NK-92 treated with Interleukin-12 subunit alpha and Interleukin-12 subunit beta, amount 100 ng/mL, for 24 hours (cell line): Measurements from ENCODE around the gene ERG28.
A peak's percentile ranks its signal among the peaks of the same experiment; 100 is the strongest.
"Not testable (repeated sequence)": the region's sequence is repeated elsewhere in the genome, so short reads cannot be mapped to it uniquely, and the experiment has no call there.

ENCODE experiments used
- DNase-seq: peaks from one replicate; lab custom pipeline; 2025; lab: John Stamatoyannopoulos, UW

The ERG28 gene, protein sequence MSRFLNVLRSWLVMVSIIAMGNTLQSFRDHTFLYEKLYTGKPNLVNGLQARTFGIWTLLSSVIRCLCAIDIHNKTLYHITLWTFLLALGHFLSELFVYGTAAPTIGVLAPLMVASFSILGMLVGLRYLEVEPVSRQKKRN

DNA sequence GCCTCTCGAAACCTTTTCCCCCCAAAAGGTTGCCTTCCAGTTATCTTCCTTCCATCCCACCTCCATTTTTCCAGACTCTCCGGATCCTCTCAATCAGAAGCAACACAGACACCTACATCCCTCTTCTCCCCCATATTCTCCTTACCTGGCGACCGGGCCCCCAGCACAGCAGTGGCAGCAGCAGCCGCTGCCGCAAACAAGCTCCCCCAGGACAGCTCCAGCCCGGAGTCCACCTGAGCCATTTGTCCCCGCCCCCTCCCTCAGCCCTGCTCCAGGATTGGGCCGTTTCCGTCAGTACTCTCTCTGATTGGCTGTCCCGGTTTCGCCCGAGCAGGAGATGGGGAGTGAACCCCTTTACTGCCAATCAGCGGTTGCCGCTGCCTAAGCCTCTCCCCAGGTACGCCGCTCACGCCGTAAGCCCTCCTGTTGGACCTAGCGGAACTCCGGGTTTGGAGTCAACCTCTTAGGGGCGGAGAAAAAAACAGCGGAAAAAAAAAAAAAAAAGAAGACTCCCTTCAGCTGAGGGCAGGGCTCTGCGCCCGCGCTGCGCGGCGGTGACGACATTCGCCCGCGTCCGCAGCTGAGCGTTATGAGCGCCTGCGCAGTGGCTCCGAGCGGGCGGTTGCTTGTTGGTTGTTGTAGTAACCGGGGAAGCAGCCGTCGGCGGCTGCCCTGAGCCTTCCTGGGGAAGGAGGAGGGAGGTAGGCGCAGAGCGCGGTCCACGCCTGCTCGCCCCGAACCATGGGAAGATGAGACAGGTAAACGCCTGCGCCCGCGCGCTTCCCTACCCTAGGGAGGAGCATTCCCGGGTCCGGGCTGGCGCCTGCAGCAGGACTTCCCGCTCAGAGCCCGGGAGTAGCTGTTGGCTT is at the start of gene ERG28, which contains the start of gene TTLL5:
ERG28 (minus strand) TSS at position 247 of the 869 bp plus-strand sequence. CDS start 3,374 bp downstream, outside the sequence.
TTLL5 (plus strand) TSS at position 617 of the 869 bp plus-strand sequence. CDS start 1,904 bp downstream, outside the sequence.
- DNase-seq = peak; percentile 98

DNA sequence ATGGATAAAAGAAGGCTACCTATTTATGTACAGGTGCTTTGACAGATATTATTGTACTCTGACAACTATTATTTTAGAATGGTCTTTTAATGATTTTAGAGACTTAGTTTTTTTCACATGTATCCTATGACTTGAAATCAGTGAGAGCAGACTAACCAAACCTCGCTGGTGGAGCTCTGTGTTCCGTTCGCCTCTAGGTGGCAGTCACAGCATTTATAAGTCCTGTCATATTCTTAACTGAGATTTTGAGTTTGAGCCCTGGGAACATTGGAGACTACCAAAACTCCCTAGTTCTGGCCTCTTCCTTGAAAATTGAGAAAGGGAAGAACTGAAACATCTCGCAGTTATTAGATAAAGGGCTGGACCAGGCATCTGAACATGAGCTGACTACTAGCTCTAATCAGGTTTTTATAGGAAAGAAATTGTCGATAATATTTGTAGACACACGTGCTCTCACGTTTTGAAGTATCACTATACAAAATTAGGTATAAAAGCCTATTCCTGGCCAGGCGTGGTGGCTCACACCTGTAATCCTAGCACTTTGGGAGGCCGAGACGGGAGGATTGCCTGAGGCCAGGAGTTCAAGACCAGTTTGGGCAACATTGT is 48.6 kb upstream of the ERG28 start:
- peak; percentile 10 for DNase-seq

DNA sequence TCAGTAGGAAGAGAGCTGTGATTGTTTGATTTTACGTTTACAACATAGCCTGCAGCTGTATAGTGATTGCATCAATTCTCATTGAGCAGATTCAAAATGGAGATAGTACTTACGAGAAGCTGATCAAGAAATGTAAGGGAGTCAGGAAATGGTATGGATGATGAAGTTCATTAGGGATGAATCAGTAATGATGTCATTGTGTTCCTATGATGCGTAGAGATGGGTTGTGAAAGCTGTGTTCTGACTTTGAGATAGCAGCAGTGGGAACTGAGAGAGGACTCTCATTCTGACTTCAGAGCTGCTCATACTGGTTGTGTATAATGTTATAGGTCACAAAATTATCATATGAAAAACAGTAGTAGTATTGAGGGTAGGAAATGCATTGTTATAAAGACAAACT is 44.3 kb upstream of the ERG28 start:
- DNase-seq = no peak

DNA sequence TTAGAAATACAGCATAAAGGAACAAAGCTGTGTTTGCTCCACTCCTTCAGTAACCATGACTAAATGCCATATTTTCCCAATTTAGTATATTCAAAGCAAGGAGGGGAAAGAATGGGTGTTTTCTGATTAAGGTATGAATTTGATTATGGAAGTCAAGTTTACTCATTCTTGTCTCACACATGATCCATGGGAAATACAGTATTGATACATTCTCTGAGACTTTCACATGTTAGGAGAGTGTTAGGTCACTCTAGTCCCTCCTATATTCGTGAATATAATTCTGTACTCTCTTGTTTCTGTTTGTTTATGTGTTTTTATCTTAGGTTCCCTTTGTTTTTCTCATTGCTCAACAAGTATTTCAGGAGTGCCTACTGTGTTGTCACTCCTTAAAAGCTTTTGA is 42.8 kb upstream of the ERG28 start:
- no peak for DNase-seq

DNA sequence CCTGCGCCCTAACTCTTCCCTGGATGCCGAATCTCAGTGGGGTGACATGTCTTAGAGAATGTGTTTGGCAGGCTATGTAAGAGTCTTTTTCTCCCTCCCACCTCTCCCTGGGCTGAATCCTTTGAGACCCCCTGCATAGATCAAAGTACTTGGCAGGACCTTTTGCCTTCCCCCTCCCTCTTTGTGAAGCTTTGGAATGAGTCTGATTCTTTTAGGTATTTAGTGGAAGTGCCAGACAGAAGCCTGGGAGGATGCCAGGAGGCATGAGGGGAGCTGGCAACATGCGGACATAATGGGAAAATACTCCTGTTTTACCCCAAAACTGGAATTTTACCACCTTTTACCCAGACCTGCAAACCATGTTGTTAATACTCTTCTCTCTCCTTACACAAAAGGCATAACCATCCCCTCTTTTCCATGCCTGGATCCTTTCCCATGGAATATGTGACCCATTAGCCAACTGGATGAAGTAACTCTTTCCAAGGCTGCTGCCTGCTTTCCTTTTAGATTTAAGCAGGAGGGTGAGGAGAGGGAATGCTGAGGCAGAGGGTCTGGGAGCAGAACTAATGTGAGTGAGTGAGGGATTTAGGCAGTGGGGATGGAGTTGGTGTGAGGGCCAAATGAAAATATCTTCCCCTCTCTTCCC is 42.1 kb upstream of the ERG28 start:
- DNase-seq = no peak

DNA sequence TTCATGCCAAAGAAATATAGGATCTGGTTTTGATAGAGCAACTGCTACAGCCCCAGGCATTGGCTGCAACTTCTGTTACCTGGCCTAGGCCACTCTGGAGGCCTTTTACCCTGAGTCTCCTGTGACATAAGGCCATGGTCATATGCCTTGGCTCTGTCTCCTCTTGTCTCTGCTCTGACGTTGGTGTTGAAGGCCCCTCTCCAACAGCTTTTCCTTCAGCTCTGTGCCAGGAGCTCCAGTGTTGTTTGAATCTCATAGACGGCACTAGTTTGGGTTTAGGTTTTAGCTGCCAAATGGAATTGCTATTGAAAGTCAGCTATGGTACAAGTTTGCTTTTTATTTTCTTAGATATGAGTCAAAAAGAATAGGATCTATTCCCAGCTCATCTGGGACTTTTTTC is 41.4 kb upstream of the ERG28 start:
- DNase-seq = no peak

DNA sequence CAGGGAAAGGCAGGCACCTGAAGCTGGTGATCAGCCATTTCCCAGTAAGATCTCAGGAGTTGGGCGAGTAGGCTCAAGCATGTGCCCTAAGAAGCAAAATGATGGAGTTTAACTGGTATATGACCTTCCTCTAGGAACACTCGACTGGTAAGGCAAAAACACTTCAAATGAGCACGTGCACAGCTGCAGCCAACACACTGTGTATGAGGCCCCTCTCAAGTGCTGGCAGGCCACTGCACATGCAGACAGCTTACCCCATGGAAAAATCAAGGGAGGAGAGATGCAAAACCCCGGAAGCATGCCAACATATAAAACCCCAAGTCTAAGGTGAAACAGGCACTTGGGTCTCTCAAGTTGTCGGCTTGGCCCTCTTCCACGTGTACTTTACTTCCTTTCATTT is 39.6 kb upstream of the ERG28 start:
- DNase-seq = no peak

DNA sequence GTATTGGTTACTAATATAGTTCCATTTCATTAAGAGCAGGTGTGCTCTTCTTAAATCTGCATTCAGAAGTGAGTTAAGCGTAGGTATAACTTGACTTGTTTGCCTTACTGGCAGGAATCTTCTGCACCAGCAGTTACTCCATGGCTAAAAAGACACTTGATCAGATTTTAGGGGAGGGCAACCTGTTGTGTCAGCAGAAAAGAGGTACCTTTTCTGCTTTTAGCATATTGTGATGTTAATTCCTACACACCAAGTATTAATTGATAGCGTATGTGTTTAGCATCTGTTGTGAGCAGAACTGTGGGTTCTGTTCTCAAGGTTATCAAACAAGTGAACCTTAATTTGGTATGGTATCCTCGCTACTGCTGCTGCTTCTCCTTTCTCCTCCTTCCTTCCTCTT is 38.7 kb upstream of the ERG28 start:
- DNase-seq = no peak

DNA sequence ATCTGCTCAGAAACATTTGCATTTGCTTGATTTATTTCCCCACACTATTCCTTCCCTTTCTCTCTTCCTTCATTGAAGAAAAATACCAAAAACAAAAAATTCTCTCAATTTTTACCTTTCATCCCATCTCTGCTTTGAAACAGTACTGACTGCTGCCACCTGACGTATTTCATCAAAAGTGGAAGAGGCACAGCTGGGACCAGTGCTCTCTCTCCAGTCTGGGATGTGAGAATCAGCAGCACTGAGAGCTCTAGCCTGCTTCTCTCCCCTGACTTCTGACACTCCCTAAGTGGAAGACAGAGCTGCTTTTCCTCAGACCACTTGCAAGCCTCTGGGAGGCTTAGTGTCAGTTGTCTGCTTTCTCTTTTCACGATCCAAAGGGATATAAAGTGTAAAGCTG is 37.2 kb upstream of the ERG28 start:
- DNase-seq = no peak

DNA sequence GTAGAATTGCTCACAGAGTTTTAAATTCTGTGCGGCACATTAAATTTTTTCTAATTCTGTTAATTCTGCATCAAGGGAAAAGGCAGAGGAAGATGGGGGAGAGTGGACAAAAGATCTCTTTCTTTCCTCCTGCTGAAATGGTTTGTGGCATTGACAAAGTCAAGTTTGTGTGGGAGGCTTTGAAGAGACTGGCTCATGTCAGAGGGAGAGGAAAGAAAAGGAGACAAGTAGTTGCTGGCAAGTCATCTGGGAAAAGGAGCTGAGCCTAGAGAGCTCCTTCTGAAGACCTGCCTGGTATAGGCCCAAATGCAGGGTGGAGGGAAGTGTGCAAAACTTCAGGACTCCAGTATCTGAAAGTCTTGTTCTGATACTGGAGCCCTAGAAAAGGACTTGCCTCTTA is 36.7 kb upstream of the ERG28 start:
- no peak for DNase-seq

DNA sequence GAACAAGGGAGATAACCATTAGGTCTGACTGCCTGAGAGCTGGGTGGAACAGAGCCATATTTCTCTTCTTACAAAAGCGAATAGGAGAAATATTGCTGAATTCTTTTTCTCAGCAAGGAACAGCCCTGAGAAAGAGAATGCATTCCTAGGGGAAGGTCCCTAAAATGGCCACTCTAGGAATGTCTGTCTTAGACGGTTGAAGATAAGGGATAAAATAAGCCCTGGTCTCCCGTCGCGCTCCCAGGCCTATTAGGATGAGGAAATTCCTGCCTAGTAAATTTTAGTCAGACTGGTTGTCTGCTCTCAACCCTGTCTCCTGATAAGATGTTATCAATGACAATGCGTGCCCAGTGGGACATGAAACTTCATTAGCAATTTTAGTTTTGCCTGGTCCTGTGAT is 34.3 kb upstream of the ERG28 start:
- not testable (repeated sequence) for DNase-seq

DNA sequence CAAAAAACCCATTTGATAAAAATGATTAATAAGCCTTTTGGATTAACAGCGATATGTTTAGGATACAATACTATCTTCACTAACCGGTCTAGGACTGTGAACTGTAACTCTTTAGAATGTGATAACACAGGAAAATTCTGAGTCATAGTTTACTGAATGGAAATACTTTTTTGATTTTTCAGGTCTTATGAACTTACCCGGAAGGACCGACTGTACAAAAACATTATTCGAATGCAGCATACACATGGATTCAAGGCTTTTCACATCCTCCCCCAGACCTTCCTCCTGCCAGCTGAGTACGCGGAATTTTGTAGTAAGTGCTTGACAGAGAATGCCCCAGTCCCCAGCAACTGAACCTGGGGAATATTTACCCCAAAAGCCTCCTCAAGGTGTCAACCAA is 29.3 kb upstream of the ERG28 start:
- DNase-seq = no peak

DNA sequence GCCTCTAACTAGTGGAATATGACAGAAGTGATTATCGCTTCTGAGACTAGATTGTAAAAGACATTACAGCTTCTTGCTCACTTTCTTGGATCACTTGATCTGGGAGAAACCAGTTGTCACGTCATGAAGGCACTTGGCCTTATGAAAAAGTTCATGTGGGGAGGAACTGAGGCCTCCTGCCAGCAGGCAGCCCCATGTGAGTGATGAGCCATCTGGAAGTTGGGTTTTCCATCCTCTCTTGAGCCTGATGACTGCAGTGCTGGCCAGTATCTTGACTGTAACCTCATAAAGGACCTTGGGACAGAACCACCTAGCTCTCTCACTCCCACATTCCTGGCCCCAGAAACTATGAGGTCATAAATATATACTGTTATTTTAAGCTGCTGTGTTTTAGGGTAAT is 28.3 kb upstream of the ERG28 start:
- DNase-seq = no peak

DNA sequence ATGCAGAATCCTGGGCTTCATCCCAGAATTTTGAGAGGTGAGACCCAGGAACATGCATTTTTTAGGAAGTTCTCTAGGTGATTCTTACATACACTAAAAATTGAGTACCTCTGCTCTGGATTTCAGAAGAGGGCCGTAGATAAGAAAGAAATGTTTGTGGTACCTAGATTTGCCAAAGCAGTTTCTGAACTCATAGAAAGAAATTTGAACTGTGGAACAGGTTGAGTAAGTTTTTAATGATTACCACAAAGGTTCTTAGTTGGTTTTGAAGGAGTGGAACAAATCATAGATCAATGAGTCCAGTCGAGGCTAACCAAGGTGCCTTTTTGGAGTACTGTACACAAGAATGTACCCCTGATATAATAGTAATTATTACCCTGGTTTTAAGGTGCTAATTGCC is 25.2 kb upstream of the ERG28 start:
- DNase-seq = no peak

DNA sequence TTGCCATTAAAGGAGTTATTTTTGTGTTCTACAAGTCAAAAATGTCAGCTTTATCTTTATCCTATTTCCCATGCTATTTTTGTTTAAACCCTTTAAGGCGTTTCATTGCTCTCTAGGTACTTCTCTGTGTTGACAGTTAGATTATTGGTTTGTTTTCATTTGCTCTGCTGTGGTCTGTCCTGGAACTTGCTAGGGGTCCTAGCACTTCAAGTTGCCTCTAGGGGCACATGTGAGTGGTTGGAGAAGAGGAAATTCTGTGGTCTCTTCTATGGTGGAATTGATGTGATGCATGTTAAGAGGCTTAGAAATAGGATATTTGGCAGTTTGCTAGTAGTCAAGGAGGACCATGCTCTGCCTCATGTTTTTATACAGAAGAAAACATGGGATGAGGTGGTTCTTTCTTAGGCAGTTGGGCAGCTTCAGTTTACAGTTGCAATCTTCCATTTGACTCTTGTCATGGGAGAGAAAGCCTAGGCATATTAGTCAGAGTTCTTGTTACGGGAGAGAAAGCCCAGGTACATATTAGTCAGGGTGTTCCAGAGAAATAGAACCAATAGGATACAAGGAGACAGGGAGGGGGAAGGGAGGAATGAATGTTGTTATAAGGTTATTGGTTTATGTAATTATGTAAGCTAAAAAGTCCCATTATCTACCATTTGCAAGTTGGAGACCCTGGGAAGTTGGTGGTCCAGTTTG is 14.7 kb upstream of the ERG28 start:
- DNase-seq = no peak

DNA sequence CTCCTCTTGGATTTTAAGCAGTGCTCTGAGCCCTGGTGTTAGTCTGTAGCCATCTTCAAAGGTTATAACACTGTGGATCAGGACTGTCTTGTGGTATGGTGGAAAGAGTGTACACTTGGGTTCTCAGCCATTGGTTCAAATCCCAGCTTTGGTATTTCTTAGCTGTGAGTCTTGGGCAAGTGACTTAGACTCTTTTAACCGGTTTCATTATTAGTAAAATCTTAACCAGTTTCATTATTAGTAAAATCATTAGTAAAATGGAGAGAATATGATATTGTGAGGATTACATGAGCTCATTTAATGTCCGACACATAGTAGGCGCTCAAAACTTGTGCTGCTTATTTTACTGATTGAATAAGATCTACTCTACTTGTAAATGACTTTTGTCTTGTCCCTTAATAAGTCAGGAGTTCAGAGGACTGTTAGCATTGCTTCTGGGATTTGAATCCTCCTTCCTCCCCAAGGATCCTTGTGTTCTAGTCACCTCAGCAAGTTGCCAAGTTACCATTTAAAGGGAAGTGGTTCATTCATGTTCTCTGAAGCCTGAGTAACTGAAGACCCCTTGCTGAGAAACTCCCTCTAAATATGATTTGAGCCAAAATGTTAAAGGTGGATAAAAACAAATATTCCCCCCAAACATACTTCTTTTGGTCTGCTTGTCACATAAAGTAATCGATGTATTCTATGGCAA is 12.8 kb upstream of the ERG28 start:
- DNase-seq = no peak

DNA sequence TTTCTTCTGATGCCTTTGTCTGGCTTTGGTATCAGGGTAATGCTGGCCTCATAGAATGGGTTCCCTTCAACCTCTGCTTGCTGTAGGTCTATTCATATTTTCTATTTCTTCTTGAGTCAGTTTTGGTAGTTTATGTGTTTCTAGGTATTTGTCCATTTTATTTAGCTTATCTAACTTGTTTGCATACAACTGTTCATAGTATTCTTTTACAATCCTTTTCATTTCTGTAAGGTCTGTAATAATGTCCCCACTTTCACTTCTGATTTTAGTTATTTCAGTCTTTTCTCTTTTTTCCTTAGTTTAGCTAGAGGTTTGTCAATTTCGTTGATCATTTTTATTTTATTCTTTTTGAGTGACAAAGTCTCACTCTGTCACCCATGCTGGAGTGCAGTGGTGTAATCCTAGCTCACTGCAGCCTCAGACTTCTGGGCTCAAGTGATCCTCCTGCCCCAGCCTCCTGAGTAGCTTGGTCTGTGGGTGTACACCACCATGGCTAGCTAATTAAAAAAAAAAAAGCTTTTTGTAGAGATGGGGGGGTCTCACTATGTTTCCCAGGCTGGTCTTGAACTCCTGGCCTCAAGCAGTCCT is 12.0 kb upstream of the ERG28 start:
- no peak for DNase-seq

DNA sequence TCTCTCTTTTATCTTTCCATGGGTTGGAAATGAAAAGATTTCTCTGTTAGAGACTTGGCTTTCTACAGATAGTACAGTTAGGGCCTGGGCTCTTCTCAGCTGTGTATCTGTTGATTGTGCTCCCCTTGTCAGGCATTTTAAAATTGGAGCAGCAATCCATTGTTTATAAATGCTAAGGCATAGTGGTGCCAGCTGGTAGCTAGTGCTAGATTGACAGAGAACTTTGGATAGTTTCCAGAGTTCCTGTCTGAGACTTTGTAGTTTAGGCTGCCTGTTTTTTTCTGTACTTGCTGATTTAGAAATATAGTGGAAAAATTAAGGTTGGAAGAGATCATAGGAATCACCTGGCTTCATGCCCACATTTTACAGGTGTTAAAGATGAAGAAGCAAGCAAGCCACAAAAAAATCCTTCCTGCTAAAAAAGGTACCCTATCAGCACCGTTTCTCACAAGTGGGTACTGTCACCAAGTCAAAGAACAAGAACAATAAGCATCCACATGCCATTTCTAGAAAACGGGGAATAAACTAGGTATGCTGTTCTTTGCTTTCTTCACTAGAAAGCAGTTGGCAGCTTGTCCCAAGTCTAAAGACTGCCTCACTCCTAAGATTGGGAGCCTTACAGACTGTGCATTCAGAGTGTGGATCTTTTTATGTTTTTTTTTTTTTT is 6.6 kb upstream of the ERG28 start:
- DNase-seq = no peak

DNA sequence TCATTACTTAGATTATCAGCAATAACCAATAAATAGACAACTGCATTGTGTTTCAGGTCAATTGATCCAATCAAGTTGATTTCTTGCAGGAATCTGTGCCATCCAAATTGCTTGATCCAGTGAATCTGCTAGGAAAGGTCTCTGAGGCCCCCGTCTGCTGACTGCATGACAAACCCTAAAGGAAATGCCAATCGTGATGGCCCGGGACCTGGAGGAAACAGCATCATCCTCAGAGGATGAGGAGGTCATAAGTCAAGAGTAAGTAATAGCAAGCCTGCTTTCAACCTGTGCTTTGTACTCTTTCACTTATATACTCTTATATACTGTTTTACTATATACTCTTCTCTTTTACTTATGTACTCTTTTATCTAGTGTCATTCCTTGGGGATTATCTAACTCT is 2.3 kb upstream of the ERG28 start:
- no peak for DNase-seq

DNA sequence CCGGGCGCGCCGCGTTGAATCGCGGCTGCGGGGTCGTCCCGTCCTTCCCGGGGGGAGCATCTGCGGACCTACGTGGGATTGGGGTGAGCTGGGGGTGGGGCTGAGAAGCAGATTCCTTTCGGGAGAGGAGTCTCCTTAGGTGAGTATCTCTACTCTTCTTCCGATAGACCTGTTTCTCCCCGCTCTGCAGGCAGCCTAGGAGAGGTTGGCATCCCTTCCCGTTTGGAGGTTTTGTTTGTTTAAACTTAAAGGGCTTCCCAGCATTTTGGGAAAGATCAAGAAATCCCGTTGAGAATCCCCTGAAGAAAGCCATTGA is 781 bp upstream of the ERG28 start:
- DNase-seq = no peak

DNA sequence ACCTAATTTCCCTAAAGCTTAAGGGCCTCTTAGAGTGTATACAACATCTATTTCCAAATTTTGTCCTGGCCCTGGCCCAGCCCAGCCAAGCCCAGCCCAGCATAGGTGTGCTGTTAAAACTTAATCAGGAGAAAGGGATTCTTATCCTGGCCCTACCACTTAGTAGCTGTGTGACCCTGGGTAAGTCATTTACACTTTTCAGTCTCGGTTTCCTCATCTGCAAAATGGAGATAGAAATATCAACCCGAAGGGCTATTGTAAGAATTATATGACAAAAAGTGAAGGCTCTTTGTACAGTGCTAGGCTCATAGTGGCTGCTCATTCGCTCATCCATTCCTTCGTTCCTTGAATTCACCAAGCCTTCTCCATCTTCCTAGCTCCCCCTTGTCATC is 442 bp downstream of the ERG28 start:
- DNase-seq = no peak
